ENCODE data around the gene MAPK8.
A peak's percentile ranks its signal among the peaks of the same experiment; 100 is the strongest.

The MAPK8 gene

DNA sequence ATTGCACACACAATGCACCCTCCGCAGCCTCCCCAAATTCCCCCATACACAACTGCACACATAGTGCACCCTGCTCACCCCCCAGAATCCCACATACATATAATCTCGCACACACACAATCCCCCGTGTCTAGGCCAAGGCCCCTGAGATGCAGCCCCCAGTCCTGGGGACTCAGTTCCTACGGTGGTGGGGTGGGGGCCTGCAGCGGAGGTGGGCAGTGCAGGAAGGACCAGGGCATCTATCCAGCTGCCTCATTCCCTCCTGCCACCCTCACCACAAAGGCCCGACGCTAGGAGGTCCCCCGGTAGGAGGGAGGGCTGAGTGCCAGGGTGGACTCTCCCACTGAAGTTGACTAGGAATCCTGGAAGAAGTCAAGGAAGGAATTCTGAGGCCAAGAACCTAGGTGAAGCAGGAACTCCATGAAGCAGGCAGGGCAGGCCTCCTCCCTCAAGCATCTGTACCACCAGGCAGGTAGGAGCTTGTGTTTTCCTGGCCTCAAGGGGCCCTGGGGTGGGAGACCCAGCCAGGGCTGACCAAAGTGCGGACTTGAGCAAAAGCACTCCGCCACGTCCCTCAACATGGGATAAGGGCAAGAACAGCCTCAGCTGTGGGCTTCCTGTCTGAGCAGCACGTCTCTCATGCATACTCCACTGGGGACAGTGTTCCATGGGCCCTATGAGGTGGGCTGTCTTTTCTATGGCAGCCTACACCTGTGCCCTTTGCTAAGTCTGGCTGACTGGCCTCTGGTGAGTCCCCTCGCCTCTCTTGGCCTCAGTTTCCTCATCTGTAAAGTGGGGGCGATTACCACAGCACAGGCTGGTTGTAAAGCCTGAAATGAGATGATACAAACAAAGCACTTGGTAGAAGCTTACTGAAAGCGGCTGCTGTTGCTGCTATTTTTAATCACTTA is 145.7 kb downstream of the MAPK8 start:
- DNase-seq: no peak

DNA sequence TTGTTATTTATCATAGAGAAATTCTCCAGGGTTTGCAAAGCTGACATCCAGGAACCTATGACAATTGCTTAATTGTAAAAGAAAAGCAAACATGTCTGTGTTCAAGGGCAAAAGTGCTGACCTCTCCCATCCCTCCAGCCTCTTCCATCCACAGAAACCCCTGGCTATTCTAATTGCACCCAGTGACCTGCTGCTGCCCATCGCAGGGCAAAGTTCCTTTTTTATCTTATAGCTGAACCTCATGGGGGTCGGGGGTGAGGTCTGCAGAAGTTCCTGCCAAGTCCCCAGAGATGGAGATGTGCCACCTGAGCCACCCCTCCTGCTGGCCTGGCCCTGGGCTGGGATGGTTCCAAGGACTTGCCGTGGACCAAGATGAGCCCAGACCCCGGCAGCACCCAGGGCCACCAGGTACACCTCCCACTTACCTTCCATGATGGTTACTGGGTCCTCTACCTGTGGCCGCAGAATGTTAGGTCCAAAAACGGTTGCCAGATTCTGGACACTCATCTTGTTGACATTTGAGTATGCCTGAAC is 146.5 kb downstream of the MAPK8 start:
- DNase-seq: no peak

DNA sequence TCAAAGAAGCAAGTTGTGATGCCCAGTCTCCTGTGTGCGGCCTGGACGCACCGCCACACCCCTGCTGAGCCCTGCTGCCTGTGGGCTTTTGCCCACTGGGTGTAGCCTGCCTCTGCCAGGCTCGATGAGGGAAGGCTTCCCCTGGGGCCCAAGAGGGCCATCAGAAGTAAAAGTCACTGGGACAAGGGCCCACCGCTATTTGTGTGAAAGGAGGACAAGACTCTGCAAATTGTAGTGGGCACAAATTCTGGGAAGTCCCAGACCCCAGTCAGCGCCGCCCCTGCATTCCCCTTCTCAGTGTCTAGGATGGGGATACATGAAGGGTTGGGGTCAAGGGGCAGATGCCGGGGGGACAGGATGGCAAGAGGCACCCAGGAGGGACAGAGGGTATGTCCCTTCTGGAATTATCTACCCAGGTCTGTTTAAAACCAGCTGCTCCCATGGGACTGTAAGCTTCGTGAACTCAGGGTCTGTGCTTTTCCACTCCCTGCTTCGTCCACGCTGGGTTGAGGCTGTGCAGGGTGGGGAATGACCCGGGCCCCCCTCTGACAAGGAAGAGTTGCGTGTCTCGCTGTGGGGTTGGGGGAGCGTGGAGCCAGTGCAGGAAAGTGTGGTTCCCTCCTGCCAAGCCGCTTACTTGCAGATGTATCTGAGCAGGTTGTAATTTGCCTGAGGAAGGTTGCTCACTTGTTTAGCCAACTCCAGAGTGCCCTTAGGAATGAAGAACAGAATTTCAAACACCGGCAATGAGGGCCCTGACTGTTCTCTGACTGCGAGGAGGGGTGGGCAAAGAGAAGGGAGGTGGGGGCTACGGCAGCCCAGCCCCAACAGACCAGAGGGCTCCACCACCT is 147.2 kb downstream of the MAPK8 start:
- DNase-seq: no peak

DNA sequence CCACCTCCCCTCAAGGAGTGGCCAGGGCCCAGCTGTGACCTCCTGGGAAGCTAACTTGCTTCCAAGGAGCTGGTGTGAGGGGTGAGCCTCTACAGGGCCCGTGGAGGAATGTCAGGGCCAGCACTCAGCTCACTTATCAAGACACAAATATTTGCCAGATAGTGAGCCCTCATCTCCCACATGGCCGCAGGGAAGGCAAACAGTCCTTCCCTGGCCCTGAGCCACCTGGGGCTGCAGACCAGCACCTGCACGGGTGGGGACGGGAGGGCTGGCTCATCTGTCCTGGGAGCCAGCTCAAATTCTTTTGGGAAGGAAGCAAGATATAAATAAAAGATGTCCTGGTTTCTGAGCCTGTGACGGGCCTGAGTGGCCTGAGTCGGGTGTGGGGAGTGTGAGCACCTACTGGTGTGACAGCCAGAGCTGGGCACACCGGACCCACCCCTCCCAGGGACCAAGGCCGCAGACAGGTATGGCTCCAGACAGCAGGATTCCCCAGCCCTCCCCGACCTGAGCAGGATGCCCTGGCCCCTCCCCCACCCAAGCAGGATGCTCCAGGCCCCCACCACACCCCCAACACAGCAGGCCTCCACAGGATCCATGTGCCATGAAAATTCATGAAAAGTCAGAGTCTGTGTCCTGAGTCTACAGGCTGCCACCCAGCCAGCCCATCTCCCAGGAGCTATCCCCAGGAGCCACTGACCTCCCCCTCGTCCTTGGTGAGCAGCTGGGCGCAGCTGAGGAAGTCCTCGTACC is 148.0 kb downstream of the MAPK8 start:
- DNase-seq: peak; percentile 20

DNA sequence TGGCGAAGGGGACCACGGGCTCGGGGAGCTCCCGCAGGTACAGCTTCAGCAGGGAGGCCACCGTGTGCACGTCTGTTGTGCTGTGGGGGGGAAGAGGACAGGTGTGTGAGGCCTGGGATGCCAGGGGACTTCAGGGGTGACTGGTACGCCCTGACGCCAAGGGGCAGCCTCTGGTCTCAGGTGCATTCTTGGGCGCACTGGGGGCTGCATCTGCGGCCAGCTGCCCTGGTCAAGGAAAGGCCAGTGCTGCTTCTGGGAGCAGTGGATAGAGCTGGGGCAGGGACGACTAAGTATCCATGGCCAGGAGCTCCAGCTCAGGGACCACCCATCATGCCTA is 148.5 kb downstream of the MAPK8 start:
- no peak for DNase-seq

DNA sequence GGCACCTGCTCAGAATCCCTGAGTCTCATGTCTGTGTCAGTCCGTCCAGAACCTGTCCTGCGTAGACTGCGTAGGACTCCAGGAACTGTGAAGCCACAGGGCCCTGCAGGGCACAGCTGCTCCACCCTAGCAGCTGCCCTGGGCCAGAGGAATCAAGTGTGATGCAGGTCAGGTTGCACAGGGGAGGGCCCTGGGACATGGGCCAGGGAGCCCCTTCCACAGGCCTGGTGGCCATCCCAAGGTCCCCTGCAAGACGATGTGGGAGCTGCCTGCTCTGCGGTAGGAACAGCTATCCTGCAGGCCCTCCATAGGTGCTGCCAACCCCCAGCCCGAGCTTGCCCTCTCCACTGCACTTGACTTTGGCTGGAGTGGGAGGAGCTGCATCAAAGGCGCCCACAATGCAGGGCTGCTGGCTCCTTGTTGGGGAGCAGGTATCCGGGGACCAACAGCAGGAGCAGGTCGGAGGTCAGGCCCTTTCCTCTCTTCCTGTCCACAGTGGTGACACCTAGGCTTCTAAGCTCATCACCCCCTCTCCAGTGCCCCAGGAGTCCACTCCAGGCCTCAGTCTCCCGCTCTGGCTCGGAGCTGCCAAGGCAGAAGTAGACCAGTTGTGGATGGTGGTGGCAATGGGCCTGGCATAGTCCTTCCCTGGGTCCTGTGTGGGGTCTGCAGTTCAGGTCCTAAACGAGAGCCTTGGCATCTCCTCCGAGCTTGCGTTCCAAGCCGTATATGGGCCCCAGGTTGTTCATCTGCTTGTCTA is 149.1 kb downstream of the MAPK8 start:
- DNase-seq: no peak

DNA sequence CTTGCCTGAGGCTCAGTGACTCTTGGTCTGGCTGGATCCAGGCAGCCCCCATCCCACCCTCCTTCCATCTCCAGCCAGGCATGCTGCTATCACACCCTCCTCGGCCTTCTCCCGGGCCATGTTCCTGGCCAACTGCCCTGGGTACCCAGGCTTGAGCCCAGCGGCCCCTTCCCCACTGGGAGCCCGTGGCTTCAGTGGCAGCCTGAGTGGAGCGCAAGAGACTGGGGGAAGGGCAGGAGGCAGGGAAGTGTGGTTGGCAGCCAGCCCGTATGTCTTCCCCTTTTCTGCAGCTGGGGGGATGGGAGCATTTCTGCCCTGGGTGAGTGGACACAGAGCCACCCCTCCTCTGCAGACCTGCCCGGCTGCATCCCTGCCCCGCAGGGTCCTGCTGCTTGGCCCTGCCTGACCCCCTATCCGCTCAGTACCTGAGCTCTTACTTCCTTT is 149.9 kb downstream of the MAPK8 start:
- no peak for DNase-seq

DNA sequence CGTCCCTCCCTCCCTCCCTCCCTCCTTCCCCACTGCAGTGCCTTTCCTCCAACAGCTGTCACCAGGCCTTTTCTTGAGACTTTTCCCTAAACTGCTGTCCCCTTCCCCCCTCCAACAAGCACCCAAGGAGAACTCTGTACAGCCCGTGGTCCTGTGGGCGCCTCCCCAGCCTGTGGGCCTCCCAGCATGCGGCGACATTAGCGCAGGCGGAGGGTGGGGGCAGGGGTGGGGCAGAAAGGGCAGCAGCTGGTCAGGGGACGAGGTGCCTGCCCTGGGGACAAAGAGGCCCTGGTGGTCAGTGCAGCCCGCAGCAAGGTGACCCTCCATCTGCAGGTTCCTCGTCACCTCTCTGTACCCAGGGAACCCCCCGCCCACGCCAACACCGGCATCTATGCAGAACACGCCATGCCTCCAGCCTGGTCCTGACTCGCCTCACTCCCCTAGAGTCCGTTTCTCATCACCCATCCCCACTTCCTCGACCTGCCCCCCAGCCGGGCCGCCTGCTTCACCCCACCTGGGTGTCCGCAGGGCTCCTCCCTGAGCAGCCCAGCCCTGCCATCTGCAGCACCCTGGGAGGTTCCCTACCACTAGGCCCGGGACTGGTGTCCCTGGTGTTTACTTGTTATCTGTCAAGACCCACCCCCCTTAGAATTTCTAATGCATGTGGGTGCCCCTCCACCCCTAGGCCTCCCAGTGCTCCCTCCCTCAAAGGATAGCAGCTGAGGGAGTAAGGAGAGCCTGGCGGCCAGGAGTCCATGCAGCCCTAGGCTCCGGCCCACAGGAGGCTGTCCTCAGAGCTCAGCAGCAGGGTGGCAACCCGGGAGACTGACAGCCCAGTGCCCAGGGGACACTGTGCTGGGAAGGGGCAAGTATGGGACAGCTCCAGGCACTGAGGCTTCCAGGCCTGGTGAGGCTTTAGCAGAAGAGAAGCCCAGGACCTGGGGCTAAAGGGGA is 150.6 kb downstream of the MAPK8 start:
- no peak for DNase-seq

DNA sequence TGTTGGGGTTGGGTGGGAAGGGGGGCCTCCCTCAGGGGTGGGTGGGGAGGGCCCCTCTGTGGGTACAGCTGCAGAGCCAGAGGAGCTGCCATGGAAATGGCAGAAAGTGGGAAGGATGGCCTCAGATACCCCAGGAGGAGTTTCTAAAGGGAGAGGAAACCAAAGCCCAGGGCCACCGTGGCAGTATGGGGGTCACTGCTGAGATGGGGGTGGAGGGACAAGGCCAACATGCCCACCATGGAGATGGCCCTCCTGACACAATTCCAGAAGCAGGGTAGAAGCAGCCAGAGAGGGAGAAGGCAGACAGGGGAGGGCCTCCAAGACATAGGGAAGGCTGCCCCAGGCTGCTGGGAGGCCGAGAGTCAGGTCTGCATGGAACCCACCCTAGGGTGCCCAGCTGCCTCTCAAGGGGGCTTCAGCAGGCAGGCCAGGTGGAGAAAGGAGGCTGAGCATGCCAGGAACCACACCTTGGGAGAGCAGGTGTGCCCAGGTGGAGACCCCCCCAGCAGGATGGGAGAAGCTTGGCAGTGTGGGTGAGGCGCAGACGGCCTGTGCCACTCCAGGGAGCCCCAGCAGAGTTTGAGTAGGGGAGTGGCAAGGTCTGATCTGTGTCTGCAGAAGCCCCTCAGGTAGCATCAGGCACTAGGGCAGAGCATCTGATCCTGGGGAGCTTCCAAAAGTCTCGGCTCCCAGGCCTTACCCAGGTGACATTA is 151.6 kb downstream of the MAPK8 start:
- no peak for DNase-seq

DNA sequence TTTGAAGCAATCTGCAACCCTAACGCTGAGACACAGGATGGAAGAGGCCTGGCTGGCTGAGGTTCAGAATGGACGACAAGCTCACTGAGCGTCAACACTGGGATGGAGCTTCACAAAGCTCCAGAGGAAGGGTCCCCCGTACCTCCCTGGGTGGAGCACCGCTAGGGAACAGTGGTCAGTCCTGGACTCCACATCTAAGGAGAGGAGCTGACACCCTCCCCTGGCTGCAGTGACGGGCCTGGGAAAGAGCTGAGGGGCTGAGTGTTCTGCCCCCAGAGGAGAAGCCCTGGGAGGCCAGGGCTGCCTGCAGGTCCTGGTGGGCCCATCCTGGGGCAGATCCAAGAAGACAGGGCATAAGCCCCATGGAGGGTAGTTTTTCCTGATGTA is 152.2 kb downstream of the MAPK8 start:
- no peak for DNase-seq

DNA sequence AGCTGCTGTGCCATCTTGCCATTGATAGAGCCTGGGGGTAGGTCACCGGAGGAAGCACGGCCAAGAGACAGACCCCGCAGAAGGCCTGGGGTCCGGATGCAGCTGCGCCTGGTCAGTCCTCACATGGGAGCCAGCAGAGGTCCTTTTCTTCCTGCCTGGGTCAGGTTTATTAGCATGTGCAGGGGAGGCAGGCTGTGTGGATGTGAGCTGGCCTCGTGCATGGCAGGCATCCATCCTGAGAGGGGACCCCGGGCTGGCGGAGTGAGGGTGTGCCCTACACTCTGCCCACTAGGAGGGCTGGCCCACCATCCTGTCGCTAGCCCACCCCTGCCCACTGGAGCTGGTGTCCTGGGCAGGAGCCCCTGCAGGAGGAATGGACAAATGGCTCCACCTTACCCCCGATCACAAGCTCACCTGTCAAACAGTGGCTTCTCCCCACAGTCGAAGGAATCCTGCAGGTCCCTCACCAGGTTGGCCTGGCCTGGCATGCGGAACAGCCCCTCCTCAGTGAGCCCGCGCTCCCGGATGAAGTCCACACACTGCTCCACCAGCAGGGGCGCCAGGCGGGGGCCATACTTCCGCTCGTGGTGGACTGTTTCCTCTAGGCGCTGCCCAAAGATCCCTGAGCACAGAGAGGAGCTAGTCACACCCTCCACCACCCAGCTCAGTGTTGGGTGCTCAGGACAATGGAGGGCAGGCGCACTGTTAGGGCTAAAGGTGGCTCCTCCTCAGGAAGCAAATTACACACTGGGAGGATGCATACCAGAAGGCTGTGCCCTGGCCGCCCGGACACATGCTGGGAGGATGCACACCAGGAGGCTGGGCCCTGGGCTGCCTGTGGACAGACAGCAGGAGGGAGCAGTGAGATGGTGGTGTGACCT is 153.0 kb downstream of the MAPK8 start:
- peak; percentile 66 for DNase-seq

DNA sequence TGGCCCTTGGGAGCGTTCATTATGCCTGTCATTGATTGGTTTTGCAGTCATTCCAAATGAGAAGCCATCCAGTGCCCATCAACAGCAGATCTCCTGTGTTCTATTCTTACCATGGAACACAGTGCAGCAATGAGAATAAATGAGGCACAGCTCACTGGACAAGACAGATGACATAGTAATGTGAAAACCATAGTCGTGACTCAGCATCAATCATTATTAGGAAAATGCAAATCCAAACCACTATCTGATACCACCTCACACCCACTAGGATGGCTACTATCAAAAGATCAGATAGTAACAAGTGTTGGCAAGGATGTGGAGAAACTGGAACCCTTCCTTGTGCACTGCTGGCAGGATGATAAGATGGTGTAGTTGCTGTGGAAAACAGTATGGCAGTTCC is 153.7 kb downstream of the MAPK8 start:
- DNase-seq: no peak

DNA sequence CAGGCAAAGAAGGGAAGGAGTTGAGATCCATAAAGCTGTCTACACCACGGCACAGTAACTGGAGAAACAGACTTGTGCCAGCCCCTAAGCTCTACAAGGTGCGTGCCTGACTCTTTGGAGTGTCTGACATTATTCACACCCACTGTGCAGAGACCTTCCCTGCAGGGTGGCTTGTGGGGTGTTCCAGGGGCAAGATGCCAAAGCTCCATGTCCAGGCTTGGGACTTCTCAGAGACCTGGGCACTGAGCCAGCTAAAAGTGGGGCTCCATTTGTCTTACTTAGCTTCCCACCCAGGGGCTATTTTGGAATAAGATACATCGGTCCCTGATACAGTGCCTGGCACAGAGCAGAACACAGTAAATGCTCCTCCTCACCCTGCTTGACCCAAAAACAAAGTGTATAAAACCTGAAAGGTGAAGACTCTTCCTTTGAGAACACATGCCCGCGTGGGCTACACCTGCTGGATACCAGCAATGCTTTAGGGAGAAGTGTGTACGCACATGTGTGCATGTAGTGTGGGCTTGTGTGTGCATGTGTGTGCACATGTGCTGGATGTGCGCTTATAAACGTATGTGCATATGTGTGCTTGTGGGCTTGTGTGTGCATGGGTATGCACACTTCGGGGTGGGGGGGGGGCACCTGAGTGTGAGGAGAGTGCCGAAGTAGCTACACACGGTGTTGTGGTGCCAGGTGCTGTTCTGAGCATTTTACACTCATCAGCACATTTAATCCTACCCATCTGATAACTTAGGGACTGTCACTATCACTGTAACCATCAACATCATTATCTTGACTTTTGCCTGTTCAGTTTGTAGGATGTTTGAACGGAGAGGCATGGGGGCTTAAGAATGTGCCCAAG is 155.4 kb downstream of the MAPK8 start:
- DNase-seq: no peak

DNA sequence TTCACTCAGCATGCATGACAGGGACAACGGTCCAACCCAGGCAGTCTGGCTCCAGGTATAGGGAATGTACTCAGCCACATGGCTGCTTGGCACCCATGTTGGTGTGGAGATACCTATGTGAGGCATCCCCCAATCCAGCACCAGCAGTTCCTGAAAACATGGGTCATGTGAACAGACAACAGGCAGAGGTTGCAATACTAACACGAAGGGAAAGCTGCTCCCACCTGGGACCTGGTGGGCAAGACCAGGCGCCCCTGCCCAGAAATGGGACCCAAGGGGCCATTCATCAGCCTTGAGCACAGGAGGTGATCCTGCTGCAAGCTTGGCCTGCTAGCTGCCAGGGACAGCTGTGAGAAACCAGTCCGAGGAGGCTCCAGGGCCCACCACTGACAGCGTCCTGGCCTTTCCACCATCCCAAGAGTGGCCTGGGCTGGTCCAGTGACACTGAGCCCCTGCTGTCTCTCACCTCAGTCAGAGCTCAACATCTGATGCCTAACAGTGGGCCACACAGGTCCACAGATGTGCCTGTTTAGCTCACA is 156.1 kb downstream of the MAPK8 start:
- DNase-seq: no peak

DNA sequence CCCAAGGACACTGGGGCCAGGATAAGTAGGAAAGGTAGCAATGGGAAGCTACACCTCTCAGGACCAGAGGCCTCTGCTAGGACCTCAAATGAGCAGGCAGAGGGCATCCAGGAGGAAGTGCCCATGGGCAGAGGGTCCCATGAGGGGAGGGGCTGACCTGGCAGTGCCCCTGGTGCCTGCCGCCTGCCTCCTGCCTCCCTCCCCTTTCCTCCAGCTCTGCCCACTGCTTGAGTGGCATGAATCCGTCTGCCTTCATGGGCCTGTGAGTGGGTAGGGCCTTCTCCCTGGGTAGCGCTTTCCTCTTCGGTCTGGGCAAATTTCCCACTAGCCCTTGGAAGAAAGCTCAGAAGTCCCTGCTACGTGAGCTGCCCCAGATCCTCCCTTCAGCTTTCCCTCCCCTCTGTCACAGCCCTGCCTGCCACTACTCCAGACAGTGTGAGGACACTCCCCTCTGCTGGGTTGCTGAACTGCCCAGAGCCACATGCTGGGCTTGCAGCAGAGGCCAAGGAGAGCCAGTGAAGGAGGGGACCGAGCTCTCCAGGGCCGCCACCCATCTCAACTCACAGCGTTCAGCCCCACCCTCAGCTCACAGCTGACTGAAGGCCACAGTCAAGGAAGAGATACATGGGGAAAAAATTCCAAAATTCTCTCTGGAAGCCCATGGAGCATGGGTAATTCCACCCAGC is 157.0 kb downstream of the MAPK8 start:
- peak; percentile 11 for DNase-seq

DNA sequence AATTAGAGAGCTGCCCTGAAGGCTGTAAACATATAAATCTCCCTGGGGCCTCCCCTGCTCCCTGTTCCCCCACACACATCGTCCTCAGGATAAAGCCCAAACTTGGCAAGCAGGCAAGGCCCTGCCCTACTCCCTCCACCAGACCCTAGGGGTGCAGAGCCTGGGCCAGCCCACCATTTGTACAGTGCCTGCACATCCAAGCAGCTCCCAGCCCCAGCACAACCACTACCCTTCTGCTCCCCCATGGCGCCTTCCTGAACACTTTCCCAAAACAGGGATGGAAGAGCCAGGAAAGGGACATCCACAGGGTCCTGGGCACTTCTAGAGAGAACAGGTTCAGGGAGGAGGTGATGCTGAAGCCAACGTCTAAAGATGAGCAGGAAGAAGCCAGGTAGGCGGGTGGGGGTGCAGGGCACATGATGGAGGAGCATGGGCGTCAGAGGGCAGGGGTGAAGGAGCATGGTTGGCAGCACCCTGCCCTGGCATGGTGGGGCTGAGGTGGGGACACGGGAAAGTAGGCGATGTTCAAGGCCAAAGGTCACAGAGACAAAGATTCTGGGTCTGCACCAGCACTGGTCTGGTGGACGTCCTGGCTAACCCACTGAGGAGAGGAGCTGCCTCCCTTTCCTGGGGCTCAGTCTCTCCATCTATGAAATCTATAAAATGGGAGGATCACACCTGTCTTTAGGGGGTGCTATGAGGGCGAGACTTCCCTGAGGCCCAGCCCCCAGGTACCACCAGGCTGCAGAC is 157.8 kb downstream of the MAPK8 start:
- DNase-seq: no peak

All from NCI-H146 (cell line).